GM12878 (cell line): ENCODE results near the gene TAS2R16. TPM values are rescaled to one million over a fixed set of nuclear protein-coding genes. Genes with fewer than 3 reads are reported as not detected.

Source experiments
- ATAC-seq: fragments of 200-7000 bp; cut with Tn5 transposase; 3 replicates; pipeline ENCODE4 v1.9.1; 2020; ENCODE audit warnings: mild to moderate bottlenecking, moderate library complexity
- BruUV-seq: library from RNA; stranded (reverse); fragments of 400-500 nt; replicated peaks from 2 replicates; lab custom pipeline; 2021; lab: Mats Ljungman, UMichigan
- CTCF ChIA-PET: fragments of 300-600 bp; sonication (Branson Sonifier 250); formaldehyde crosslinking; extraction: SDS; loops from one replicate; lab custom pipeline; 2021; ENCODE audit warnings: inconsistent platforms; lab: Yijun Ruan, JAX
- POLR2A ChIA-PET: fragments of 350-600 bp; formaldehyde crosslinking; extraction: SDS; loops from one replicate; lab custom pipeline; 2021; ENCODE audit warnings: inconsistent platforms; lab: Charles Lee
- RAD21 ChIA-PET: fragments of 300-600 bp; sonication (Branson Sonifier 250); formaldehyde crosslinking; loops from one replicate; lab custom pipeline; 2023; ENCODE audit warnings: antibody characterized with exemption; ENCODE audit not compliant: unreplicated experiment; lab: Charles Lee
- SMC1A ChIA-PET: fragments of 300-600 bp; sonication (Branson Sonifier 250); formaldehyde crosslinking; loops from one replicate; lab custom pipeline; 2023; ENCODE audit not compliant: unreplicated experiment, uncharacterized antibody; lab: Charles Lee
- DNase-seq: peaks from one replicate; pipeline ENCODE4 v3.0.0-alpha.2; 2011; ENCODE audit warnings: low read depth, low spot score
- FAIRE-seq: peaks from 3 replicates; lab custom pipeline; 2011; peaks lifted over from hg19 to GRCh38; lab: Jason Lieb, UNC
- H2AFZ ChIP-seq: 2 replicates; pipeline ENCODE4 v1.6.0; 2011; ENCODE audit warnings: low read depth, low read length, control low read depth; ENCODE audit not compliant: control insufficient read depth
- H3K27ac ChIP-seq: 2 replicates; pipeline ENCODE4 v1.5.1; 2011; ENCODE audit warnings: control low read depth; ENCODE audit not compliant: control insufficient read depth, insufficient read depth
- H3K27me3 ChIP-seq, 2 experiments: replicated peaks in 1 of 2; 2 replicates each; pipeline versions ENCODE4 v1.6.0 to v1.6.1; 2011; ENCODE audit warnings: low read length in 1 of 2; ENCODE audit not compliant: control insufficient read depth in 2 of 2, insufficient read depth in 2 of 2
- H3K36me3 ChIP-seq, 2 experiments: 2 replicates each; pipeline ENCODE4 v1.5.1; 2011; ENCODE audit warnings: low read length in 1 of 2; ENCODE audit not compliant: control insufficient read depth in 2 of 2, insufficient read depth in 2 of 2
- H3K4me1 ChIP-seq: 2 replicates; pipeline ENCODE4 v1.6.1; 2011; ENCODE audit warnings: mild to moderate bottlenecking, low read length, moderate library complexity, mixed read lengths; ENCODE audit not compliant: control insufficient read depth, insufficient read depth
- H3K4me2 ChIP-seq: 2 replicates; pipeline ENCODE4 v1.6.0; 2011; ENCODE audit warnings: control low read depth; ENCODE audit not compliant: control insufficient read depth, insufficient read depth
- H3K4me3 ChIP-seq: fragments of 200-600 bp; sonication (generic); 2 replicates; pipeline ENCODE4 v1.5.1; 2016
- H3K79me2 ChIP-seq: 2 replicates; pipeline ENCODE4 v1.6.0; 2011; ENCODE audit warnings: low read length; ENCODE audit not compliant: control insufficient read depth, insufficient read depth
- H3K9ac ChIP-seq: 2 replicates; pipeline ENCODE4 v1.8.0; 2011; ENCODE audit warnings: low read length, control low read depth, mixed read lengths; ENCODE audit not compliant: control insufficient read depth, insufficient read depth
- H3K9me3 ChIP-seq: replicated peaks from 3 replicates; pipeline ENCODE4 v1.5.1; 2011; ENCODE audit warnings: mild to moderate bottlenecking, low read length; ENCODE audit not compliant: control insufficient read depth, insufficient read depth
- H4K20me1 ChIP-seq: 2 replicates; pipeline ENCODE4 v1.6.0; 2011; ENCODE audit not compliant: control insufficient read depth, insufficient read depth
- ATF2 ChIP-seq: IDR thresholded peaks from 2 replicates; pipeline ENCODE4 v1.6.1; 2012; ENCODE audit warnings: low read length, inconsistent platforms
- BCL3 ChIP-seq: IDR thresholded peaks from 2 replicates; pipeline ENCODE4 v1.6.1; 2011; ENCODE audit warnings: borderline replicate concordance, low read depth, mild to moderate bottlenecking, moderate library complexity, low read length; ENCODE audit not compliant: insufficient read depth, poor library complexity, severe bottlenecking
- HSF1 ChIP-seq: fragments of 150-350 bp; IDR thresholded peaks from 2 replicates; pipeline ENCODE4 v1.6.1; 2014; ENCODE audit warnings: mild to moderate bottlenecking, low read depth, low read length
- KLF5 ChIP-seq: fragments of 450-650 bp; IDR thresholded peaks from 2 replicates; pipeline ENCODE4 v1.6.1; 2014; ENCODE audit warnings: mild to moderate bottlenecking; ENCODE audit not compliant: partially characterized antibody
- MXI1 ChIP-seq: fragments of 150-350 bp; IDR thresholded peaks from 2 replicates; pipeline ENCODE4 v1.6.1; 2011; ENCODE audit warnings: low read depth, mild to moderate bottlenecking, inconsistent platforms, low read length, improper control_type of control experiment
- REST ChIP-seq: IDR thresholded peaks from 2 replicates; pipeline ENCODE4 v1.6.1; 2012; ENCODE audit warnings: mild to moderate bottlenecking, low read depth, low read length
- RFX5 ChIP-seq: IDR thresholded peaks from 2 replicates; pipeline ENCODE4 v1.6.1; 2011; ENCODE audit warnings: low read depth, low read length, improper control_type of control experiment
- WGBS: methylation state at CpG from one replicate; pipeline ENCODE4 v1.1.6; 2016; ENCODE audit warnings: low lambda C conversion rate; ENCODE audit not compliant: insufficient replicate concordance, insufficient coverage; ENCODE audit errors: missing lambda C conversion rate; 5-methylcytosine and 5-hydroxymethylcytosine counted together
- in situ Hi-C: fragments of 300-500 bp; cut with MboI; formaldehyde crosslinking; loops from 9 replicates; pipeline ENCODE4 v1.14.3; 2018; ENCODE audit warnings: mixed read lengths
- intact Hi-C: fragments of 100-400 bp; cut with micrococcal nuclease; formaldehyde crosslinking; loops from one replicate; pipeline ENCODE4 v1.14.2; 2022; ENCODE audit not compliant: unreplicated experiment
- polyA plus RNA-seq, 11 experiments: library from polyadenylated mRNA; depleted of rRNA in 4 of 11; unstranded in 6 of 11; stranded (reverse) in 5 of 11; fragments of >200 nt; fragmentation: Nextera tagmentation in 4 of 11; fragmentation: Illumina TruSeq in 1 of 11; extraction: Ambion mirVana in 4 of 11; extraction: Trizol in 1 of 11; gene quantifications; 1 replicate in 1 of 11; 2 replicates in 10 of 11; pipeline versions ENCODE4 v1.2.1 to v1.2.3, GENCODE V29; 2011 to 2016; ENCODE audit warnings: inconsistent platforms in 2 of 11, missing spikeins in 2 of 11, low read depth in 1 of 11
- total RNA-seq, 4 experiments: library from RNA; depleted of rRNA in 3 of 4; stranded (reverse); fragments of >200 nt in 3 of 4; fragmentation: Illumina TruSeq in 1 of 4; extraction: Trizol in 1 of 4; gene quantifications; 2 replicates each; pipeline versions ENCODE4 v1.2.1 to v1.2.3, GENCODE V29; 2013 to 2021
- TF ChIP-seq, protein P1 (sequence below): fragments of 450-650 bp; IDR thresholded peaks from 2 replicates; pipeline ENCODE4 v1.6.1; 2017; ENCODE audit warnings: borderline replicate concordance
- TF ChIP-seq, protein P2 (sequence below): fragments of 450-650 bp; IDR thresholded peaks from 2 replicates; pipeline ENCODE4 v1.6.1; 2016; ENCODE audit warnings: mild to moderate bottlenecking

TAS2R16 gene
- total and polyA plus RNA-seq, 10 of the 15 experiments (the other 5 are each of a cell fraction or from before 2014, with no cell fraction given): not detected

DNA sequence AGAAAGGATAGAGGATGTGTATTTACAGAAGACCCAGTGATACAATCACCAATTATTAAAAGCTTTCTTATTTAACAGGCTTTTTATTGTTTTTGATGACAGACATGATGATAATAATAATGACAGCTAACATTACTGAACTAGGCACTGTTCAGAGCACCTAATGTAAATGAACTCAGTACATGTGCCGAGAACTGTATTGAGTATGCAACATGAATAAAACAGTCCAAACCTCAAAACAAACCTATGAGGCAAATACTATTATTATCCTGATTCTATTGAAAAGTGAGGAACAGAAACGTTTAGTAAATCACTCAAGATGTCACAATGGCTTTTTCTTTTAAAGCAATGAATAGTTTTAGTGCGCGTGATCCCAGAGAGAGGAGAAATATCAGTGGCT is 27.1 kb downstream of the TAS2R16 start:
- RAD21 ChIA-PET: interaction anchor here (0.9 kb wide), 1 partner anchor 221 kb away, joined by 3 read pairs; no protein-coding TSS in a partner anchor
- no peak overlapping the region for H3K4me3 ChIP-seq
- SMC1A ChIA-PET: no interaction called here
- no peaks in the 10 kb centered on the region for H3K36me3 ChIP-seq
- ATAC-seq (no peak), DNase-seq (no peak), FAIRE-seq (no peak)
- H4K20me1 ChIP-seq: no peaks in the 10 kb centered on the region
- WGBS: 61% methylated on average over 4 of the region's 4 CpGs
- H3K27me3 ChIP-seq: no peaks in the 10 kb centered on the region
- H3K4me2 ChIP-seq: no peak overlapping the region
- H3K79me2 ChIP-seq: no peaks in the 10 kb centered on the region
- intact Hi-C loops (no loop called here), in situ Hi-C loops (no loop called here)
- H2AFZ ChIP-seq: no peak overlapping the region
- no peaks in the 10 kb centered on the region for H3K4me1 ChIP-seq
- no peak overlapping the region for H3K9ac ChIP-seq
- CTCF ChIA-PET: no interaction called here
- POLR2A ChIA-PET: no interaction called here
- BruUV-seq: no TSS peak
- H3K27ac ChIP-seq: no peak overlapping the region
- H3K9me3 ChIP-seq: no peaks in the 10 kb centered on the region
- TF ChIP-seq BCL3 (no peak), REST (no peak), RFX5 (no peak), HSF1 (no peak), ATF2 (no peak), MXI1 (no peak), KLF5 (no peak)
- TF ChIP-seq, protein P1, sequence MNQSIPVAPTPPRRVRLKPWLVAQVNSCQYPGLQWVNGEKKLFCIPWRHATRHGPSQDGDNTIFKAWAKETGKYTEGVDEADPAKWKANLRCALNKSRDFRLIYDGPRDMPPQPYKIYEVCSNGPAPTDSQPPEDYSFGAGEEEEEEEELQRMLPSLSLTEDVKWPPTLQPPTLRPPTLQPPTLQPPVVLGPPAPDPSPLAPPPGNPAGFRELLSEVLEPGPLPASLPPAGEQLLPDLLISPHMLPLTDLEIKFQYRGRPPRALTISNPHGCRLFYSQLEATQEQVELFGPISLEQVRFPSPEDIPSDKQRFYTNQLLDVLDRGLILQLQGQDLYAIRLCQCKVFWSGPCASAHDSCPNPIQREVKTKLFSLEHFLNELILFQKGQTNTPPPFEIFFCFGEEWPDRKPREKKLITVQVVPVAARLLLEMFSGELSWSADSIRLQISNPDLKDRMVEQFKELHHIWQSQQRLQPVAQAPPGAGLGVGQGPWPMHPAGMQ: no peak
- TF ChIP-seq, protein P2, sequence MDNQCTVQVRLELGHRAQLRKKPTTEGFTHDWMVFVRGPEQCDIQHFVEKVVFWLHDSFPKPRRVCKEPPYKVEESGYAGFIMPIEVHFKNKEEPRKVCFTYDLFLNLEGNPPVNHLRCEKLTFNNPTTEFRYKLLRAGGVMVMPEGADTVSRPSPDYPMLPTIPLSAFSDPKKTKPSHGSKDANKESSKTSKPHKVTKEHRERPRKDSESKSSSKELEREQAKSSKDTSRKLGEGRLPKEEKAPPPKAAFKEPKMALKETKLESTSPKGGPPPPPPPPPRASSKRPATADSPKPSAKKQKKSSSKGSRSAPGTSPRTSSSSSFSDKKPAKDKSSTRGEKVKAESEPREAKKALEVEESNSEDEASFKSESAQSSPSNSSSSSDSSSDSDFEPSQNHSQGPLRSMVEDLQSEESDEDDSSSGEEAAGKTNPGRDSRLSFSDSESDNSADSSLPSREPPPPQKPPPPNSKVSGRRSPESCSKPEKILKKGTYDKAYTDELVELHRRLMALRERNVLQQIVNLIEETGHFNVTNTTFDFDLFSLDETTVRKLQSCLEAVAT: no peak
